Activated naive CD8-positive, alpha-beta T cell treated with anti-CD3 and anti-CD28 coated beads, Interleukin-2, amount 50 U/mL, for 16 hours (primary cell): ENCODE measurements around the gene PPP1CB.
"Not testable (repeated sequence)": the region's sequence is repeated elsewhere in the genome, so short reads cannot be mapped to it uniquely, and the experiment has no call there.

Experiments
- DNase-seq: peaks from one replicate; pipeline ENCODE4 v3.0.0-alpha.2; 2020; ENCODE audit warnings: low read depth, low spot score

Gene PPP1CB

DNA sequence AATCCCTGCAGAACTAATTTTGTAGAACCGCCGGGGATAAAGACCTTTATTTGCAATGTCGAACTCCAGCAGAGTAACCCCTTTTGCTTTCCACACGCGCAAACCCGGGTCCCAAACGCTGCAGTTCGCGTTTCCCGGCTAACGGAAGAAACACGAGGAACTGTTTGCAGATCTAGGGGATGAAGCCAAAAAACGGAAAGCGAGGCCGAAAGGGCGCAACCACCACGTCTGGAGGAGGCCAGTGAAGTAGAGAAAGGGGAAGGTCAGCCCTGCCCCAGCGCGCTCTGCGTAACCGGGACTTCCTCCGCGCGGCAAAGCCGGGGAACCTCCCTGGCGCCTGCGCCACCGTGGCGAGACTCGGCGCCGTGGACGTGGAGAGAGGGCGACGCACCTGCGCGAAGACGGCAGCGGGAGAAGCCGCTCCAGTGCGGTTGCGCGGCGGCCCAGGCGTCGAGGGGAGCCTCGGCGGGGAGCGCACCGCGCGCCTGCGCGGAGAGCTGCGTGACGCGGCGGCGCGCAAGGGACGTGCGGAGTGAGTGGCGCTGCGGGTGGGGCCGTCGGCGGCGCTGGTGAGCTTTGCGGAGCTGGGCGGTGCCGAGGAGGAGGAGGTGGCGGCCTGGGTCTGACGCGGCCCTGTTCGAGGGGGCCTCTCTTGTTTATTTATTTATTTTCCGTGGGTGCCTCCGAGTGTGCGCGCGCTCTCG lies at the start of gene PPP1CB:
Gene PPP1CB, plus strand, starts transcription at position 579 of the 704 bp plus-strand sequence. CDS start 295 bp downstream, outside the sequence.
- DNase-seq, result peak; percentile 88

DNA sequence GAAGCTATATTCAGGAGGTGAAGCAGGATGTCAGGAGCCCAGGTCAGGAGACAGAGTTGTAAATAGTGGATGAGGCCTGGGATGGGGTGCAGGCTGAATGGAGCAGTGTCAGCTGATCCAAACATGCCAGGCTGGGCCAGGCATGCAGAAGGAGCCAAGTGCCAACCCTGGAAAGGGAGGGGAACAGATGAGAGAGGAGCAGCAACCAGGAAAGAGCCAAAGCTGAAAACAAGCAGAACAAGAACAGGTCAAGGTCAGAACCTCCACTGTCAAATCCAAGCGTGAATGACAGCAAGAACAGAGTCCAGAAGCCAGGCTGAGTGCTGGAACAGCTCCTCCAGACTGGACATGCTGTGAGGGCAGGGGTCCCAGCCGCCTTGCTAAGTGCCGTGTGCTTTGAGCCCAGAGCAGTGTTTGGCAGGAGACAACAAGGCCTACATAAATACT lies 49.2 kb upstream of the PPP1CB start:
- DNase-seq, result no peak

DNA sequence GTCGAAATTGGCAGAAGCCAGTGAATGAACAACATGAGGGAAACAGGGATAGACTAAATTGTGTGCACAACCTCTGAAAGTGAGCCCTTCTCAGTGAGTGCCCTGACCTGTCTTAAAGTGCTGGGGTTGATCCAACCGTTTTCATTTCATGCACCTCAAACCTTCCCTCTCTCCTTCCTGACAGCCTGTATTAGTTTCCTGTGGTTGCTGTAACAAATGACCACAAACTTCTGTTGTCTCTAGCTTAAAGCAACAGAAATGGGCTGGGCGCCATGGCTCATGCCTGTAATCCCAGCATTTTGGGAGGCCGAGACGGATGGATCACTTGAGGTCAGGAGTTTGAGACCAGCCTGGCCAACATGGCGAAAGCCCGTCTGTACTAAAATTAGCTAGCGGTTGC lies 48.8 kb upstream of the PPP1CB start:
- no peak for DNase-seq

DNA sequence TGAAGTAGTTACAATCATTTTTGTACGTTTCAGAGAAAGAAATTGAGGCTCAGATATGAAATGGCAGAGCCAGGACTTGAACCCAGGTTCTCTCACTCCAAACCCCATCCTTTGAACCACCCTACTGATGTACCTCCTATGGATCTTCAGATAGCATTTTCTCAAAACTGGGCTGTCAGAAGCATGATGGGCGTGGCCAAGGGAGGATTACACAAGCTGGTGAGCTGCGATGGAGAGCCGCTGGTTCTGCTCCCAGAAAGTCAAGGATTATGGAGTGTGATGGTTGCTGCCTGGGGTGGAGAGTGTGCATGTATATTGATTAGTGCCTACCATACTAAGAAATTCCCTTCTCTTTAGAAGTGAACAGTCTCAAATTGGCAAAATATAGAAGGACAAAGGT lies 47.0 kb upstream of the PPP1CB start:
- DNase-seq, result no peak

DNA sequence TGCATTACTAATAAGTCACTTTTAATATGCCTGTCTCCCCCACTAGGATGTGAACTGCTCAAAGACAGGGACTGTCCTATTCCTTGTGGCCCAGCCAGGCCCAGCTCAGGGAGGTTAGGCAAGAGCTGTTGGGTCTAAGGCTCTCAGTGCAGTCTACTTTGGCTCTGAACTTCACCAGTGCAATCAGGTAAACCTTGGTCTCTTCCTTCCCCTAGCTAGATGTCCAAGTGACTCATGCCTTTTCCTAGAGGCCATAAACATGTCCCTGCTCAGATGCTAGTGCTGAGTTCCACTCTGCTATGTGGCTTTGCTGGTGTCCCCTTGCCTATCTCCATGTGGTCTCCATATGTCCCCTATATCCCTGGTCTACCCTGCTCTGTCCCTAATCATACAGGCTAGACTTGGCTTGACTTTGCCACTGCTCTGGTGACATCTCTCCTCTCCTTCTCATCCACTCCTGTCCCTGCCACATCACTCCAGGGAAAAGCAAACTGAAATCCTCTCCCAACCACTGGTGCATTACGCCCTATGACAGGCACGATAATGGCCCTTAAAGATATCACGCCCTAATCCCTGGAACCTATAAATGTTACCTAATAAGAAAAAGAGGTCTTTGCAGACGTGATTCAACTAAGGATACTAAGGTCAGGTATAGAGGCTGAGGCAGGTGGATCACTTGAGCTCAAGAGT lies 45.7 kb upstream of the PPP1CB start:
- no peak for DNase-seq

DNA sequence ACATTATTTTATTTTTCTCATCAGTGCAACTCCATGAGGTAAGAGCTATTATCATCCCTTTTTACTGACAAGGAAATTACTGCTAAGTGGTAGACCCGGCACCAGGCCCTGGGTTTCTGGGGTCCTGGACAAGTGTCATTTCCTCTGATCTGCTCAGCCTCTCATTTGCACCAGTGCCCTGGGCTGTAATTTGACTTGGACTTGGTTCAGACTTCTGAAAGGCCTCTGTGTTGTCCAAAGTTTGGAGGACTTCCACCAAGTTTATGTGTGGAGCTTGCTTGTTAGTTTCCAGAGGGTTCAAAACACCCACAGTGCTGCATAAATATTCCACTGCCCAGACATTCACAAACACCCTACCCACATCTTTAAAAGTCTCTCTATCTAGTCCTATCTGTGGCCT lies 44.0 kb upstream of the PPP1CB start:
- DNase-seq, result no peak

DNA sequence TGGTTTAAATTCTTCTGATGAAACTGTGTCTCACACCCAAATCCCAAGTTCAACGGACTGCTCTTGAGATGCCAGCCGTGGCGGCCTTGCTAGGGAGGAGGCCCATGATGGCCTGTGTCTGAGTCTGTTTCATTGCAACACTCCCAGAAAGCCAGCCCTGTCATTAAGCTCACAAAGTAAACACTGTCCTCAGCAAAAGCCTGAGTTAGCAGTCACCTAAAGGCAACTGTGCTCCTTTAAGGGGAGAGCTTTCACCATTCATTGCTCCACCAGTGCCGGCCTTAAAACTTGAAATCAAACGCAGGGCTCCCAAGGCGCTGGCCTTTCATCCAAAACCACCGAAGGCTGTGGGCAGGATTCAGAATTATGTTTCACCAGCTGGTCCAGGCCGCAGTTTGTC lies 42.5 kb upstream of the PPP1CB start:
- DNase-seq, result no peak

DNA sequence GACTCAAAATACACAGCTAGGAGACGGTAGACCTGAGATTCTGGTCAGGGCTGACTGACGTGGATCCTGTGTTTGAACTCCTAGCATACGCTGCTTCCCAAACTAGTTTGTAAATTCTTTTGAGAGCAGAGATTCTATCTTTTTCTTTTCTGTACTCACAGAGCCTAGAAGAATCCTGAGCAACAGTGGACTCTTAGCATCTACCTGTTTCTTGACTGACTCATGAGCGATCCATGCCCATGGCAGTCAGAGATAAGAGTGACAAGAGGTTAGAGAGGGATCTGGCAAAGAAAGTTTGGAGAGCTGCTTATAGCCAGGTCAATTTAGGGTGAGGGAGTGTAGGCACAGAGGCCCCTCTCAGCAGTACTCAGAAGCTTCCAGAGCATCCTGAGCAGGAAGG lies 41.1 kb upstream of the PPP1CB start:
- no peak for DNase-seq

DNA sequence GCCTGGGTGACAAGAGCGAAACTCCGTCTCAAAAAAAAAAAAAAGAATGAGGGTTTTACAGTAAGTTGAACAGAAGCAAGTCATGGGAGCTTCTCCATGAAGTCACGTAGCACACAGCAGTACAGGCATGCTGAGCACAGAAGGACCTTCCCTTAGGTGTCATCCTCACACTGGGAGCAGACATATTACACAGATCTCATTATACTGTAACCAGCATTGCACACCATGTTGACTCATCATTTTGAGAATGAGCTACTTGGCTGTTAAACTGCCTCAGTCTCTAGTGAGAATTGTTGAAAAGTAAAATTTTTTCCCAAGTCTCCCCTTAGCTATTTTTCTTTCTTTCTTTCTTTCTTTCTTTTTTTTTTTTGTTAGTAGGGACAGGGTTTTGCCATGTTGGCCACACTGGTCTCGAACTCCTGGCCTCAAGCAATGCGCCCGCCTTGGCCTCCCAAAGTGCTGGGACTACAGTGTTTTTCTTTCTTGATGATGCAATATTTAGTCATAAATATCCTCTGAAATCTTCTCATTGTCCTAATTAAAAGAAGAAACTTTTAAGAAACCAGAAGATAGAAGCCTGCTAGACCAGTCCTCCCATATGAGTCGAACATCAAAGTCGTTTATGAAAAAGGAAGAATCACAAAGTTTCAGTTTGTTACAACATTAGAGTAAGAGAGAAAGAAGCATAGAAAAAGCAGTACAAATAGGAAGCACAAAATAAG lies 37.9 kb upstream of the PPP1CB start:
- no peak for DNase-seq

DNA sequence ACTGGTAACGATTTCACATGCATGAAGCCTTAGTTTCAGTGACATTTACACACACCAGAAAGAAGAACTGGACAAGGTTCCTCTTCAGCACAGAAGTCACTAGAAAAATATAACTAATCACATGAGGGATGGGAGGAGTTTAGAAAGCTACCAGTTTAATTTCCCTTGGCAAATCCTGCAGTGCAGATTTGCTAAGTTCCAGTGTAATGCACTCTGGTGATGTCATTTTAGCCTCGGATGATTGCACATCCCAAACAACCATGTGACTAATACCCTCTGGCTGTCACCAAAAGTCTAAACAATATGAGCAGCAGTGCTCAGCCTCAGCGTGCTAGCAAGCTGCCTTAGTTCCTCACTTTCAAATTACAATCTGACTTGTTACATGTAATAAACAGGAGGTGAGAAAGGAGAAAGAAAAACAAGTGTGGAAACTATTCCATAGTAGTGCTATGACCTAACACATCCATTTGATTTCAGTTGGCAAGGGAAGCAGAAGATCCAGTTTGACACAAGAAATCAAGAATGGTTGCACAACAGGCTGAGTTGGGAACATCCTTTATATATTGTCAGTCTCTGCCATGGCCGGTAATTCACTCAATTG lies 35.3 kb upstream of the PPP1CB start:
- no peak for DNase-seq

DNA sequence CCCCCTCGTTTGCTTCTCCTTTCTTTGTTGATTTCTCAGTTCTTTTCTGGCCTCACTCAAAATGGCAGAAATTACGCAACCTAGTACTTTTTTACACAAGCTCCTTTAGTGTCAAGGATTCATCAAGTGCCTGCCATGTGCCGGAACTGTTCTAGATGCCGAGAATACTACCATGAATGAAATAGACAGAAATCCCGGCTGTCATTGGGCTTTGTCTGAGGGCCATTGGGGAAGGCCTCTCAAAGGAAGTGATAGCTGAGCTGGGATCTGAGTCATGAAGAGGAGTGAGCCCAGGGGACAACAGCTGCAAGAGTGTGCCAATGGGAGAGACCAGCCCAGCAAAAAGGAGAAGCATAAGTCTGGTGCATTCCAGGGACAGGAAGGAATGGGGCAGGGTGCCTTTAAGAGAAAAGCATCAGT lies 34.3 kb upstream of the PPP1CB start:
- no peak for DNase-seq

DNA sequence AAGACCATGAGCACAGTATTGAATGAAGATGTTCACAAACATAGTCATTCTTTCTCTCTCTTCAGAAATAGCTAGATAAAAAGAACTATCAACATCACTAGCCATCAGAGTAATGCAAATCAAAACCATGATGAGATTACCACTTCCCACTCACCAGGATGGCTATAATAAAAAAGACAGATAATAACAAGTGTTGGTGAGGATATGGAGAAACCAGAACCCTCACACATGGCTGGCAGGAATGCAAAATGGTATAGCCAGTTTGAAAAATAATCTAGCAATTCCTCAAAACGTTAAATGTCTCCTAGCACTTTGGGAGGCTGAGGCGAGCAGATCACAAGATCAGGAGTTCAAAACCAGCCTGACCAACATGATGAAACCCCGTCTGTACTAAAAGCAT lies 31.3 kb upstream of the PPP1CB start:
- no peak for DNase-seq

DNA sequence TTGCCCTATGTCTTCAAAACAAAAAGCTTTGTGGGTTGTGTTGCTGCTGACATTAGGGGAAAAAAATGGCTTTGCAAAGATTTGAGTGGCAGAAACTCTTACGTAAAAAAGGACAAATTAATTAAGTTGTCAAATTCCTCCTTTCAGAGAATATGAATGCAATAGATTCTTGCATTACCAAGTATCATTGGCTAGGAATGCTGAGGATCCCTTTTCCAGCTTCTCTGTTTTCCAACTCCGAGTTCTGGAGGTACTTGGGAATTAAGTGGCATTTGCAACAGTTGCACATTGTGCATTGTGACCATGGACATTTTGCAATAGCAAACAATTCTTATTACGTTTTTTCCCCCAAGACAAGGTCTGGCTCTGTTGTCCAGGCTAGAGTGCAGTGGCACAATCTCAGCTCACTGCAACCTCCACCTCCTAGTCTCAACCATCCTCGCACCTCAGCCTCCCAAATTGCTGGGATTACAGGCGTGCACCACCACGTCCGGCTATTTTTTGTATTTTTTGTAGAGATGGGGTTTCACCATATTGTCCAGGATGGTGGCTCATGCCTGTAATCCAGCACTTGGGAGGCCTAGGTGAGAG lies 29.9 kb upstream of the PPP1CB start:
- DNase-seq, result no peak

DNA sequence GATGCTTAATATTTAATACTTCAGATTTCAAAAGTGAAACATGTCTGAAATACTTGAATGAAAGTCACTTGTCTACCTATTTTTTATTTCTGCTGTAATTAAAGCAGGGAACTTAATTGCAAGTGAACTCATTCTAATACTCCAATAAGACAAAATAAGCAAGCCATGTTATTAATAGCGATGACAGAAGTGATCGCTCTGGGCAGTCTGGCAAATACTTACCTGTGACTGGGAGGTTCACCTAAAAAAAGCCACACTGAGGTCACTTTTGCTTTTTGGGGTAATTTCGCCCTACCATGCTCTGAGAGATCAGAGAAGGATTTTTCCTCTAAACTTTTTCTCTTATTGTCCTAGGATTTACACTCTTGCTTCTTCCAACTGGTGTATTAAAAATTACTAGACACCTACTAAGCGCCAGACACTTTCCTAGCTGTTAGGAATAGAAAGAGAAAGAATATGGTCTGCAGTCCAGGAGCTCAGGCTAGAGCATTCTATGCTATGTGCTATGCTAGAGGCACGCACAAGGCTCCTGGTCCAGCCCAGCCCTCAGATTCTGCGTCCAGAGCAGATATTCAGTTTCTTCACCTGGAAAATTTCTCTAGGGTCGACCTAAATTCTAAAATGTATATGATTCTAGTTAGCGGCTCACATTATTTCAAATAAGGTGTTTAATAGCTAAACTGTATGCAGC lies 26.5 kb upstream of the PPP1CB start:
- no peak for DNase-seq

DNA sequence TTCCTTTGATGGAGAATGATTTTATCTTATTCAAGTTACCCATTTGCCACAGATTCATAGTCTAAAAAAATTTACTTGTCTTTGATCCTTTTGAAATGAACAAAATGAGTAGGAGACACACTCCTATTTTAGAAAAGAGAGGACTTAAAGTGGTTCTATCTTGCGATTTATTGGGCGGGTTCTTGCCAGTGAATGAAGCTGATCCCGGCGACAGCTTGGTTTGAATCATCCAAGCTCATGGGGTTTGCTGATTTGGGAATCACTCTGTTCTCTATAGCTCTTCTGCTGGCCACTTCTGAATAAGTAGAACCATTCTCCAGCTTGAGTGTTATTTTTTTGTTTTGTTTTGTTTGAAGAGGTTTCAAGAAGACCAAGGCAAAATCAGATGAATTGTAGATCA lies 25.5 kb upstream of the PPP1CB start:
- DNase-seq, result no peak

DNA sequence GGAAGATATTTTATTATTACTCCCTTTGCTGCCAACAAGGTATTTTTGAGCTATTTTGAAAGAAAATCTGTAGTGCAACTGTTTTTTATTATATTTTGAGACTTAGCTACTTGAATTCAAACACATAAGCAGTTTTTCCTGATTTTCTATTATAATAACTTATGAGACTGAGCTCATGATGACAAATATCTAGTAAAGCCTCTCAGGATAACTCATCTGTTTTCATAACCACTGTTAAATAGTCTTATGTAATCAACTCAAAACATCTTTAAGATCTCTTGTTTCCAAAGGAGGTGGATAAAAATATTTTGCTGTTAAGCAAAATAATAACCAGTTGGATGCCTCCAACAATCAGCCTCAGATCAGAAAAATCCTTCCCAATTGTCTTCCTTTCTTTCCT lies 21.9 kb upstream of the PPP1CB start:
- DNase-seq, result no peak

DNA sequence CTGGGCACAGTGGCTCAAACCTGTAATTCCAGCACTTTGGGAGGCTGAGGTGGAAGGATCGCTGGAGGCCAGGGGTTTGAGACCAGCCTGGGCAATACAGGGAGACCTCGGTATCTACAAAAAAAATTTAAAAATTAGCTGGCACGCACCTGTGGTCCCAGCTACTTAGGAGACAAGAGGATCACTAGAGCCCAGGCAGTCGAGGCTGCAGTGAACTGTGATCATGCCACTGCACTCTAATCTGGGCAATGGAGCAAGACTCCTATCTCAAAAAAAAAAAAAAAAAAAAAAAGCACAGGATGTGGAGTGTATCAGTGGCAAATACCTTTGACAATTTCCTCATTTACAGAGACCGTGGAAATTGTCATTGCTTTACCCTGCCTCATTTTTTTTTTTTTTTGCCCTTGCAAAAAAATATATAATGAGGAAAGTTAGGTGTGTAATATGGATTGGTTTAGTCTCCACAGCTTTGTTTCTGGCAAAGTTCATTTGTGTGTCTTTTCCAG lies 20.9 kb upstream of the PPP1CB start:
- DNase-seq, result no peak

DNA sequence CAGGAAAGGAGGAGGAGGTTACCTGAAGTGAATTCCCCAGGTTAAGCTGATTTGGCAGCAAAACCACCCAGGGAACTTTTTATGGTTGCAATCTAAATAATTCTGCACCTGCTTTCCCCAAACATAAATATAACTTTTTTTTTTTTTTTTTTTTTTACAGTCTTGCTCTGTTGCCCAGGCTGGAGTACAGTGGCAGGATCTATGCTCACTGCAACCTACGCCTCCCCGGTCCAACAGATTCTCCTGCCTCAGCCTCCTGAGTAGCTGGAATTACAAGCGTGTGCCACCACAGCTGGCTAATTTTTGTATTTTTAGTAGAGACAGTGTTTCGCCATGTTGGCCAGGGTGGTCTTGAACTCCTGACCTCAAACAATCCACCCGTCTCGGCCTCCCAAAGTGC lies 16.1 kb upstream of the PPP1CB start:
- DNase-seq, result no peak

DNA sequence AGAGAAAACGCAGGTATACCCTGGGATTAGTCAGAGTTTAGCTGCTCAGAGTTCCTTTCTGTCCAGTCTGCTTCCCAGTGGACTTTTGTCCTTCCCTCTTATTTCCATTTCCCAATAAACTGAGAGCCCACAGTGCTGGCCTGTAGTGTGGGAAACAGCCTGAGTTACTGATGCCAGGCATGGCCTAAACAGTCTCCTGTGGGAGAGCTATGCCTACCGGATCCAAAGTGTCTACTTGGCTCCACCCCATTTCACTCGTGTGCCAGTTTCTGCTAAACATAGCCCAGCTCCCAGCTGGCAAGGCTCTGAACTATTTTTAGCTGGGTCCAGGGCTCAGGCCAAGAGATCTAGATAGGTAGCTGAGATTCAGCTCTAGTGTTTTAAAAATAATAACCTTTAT lies 15.6 kb upstream of the PPP1CB start:
- no peak for DNase-seq

DNA sequence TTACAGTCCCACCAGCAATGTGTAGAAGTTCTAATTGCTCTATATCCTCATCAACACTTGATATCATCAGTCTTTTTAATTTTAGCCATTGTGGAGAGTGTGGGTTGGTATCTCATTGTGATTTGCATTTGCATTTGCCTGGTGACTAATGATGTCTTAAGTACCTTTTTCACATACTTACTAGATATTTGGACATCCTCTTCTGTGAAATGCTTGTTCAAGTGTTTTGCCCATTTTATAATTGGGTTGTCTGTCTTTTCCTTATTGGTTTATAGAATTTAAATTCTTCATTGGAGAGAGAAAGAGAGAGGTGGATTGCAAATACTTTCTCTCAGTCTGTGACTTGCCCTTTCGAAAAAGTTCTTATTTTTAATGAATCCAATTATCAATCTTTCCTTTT lies 14.0 kb upstream of the PPP1CB start:
- DNase-seq, result no peak

DNA sequence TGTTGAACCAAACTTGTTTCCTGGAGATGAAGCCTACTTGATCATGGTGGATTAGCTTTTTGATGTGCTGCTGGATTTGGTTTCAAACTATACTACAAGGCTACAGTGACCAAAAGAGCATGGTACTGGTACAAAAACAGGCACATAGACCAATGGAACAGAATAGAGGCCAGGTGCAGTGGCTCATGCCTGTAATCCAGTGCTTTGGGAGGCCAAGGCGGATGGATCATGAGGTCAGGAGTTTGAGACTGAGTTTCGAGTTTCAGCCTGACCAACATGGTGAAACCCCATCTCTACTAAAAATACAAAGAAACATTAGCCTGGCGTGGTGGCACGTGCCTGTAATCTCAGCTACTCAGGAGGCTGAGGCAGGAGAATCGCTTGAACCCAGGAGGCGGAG lies 9.0 kb upstream of the PPP1CB start:
- DNase-seq, result not testable (repeated sequence)
